Caco-2 (cell line): Measurements from ENCODE around the gene KRTAP5-4. TPM values are rescaled to one million over a fixed set of nuclear protein-coding genes. Genes with fewer than 3 reads are reported as not detected.

ENCODE experiments used
- BruUV-seq: library from RNA; stranded (reverse); fragments of 400-500 nt; replicated peaks from 2 replicates; lab custom pipeline; 2021; lab: Mats Ljungman, UMichigan
- CTCF ChIA-PET: fragments of 300-600 bp; sonication (Branson Sonifier 250); formaldehyde crosslinking; loops from one replicate; lab custom pipeline; 2022; ENCODE audit warnings: antibody characterized with exemption; lab: Charles Lee
- POLR2A ChIA-PET: fragments of 300-600 bp; sonication (Branson Sonifier 250); formaldehyde crosslinking; loops from one replicate; lab custom pipeline; 2022; ENCODE audit warnings: antibody characterized with exemption; lab: Charles Lee
- DNase-seq, 2 experiments: peaks; one replicate each; pipeline versions ENCODE4 v3.0.0 to v3.0.0-alpha.2; 2020 to 2022
- H3K27me3 ChIP-seq: replicated peaks from 2 replicates; pipeline ENCODE4 v1.6.0; 2011; ENCODE audit warnings: low read length; ENCODE audit not compliant: control insufficient read depth, insufficient read depth
- H3K36me3 ChIP-seq: 2 replicates; pipeline ENCODE4 v1.5.1; 2011; ENCODE audit warnings: low read length; ENCODE audit not compliant: control insufficient read depth, insufficient read depth
- H3K4me1 ChIP-seq: fragments of 250-450 bp; sonication (Bioruptor Pico); 2 replicates; pipeline ENCODE4 v1.5.1; 2020; ENCODE audit warnings: mild to moderate bottlenecking
- H3K4me3 ChIP-seq: 2 replicates; pipeline ENCODE4 v1.5.1; 2011; ENCODE audit warnings: low read depth, mild to moderate bottlenecking, control low read depth, low read length
- H3K9me3 ChIP-seq: fragments of 250-450 bp; sonication (Bioruptor Pico); 2 replicates; pipeline ENCODE4 v1.5.1; 2020; ENCODE audit warnings: mild to moderate bottlenecking, moderate library complexity
- H3K27ac Mint-ChIP-seq: one replicate; pipeline ENCODE4 v1.8.0; 2022; ENCODE audit warnings: mixed read lengths; ENCODE audit not compliant: unreplicated experiment
- H3K27me3 Mint-ChIP-seq: one replicate; pipeline ENCODE4 v1.8.0; 2022; ENCODE audit warnings: mixed read lengths; ENCODE audit not compliant: insufficient read depth, unreplicated experiment
- H3K36me3 Mint-ChIP-seq: one replicate; pipeline ENCODE4 v1.8.0; 2022; ENCODE audit warnings: mild to moderate bottlenecking, mixed read lengths; ENCODE audit not compliant: insufficient read depth, unreplicated experiment
- H3K4me1 Mint-ChIP-seq: one replicate; pipeline ENCODE4 v1.8.0; 2022; ENCODE audit warnings: low read depth, mixed read lengths; ENCODE audit not compliant: unreplicated experiment
- H3K4me3 Mint-ChIP-seq: one replicate; pipeline ENCODE4 v1.8.0; 2022; ENCODE audit warnings: mild to moderate bottlenecking, moderate library complexity, mixed read lengths; ENCODE audit not compliant: unreplicated experiment
- H3K9me3 Mint-ChIP-seq: one replicate; pipeline ENCODE4 v1.8.0; 2022; ENCODE audit warnings: mixed read lengths; ENCODE audit not compliant: unreplicated experiment
- intact Hi-C: fragments of 100-400 bp; cut with micrococcal nuclease; formaldehyde crosslinking; loops from one replicate; pipeline ENCODE4 v1.10.0; 2022; ENCODE audit not compliant: unreplicated experiment
- total RNA-seq: library from RNA; stranded (reverse); gene quantifications from 2 replicates; pipeline ENCODE4 v1.2.3, GENCODE V29; 2022
- TF ChIP-seq, protein P1 (sequence below), 2 experiments: fragments of 200-600 bp in 1 of 2; IDR thresholded peaks; 1 replicate in 1 of 2; 2 replicates in 1 of 2; pipeline versions ENCODE4 v1.5.1 to v1.8.0; 2011 to 2022; ENCODE audit warnings: antibody characterized with exemption in 1 of 2, control low read depth in 1 of 2, inconsistent platforms in 1 of 2, low read depth in 1 of 2, low read length in 1 of 2, mild to moderate bottlenecking in 1 of 2, moderate library complexity in 1 of 2; ENCODE audit not compliant: insufficient read depth in 1 of 2, severe bottlenecking in 1 of 2, unreplicated experiment in 1 of 2

The KRTAP5-4 gene
- total RNA-seq, 1 experiment from 2014 or later: not detected

DNA sequence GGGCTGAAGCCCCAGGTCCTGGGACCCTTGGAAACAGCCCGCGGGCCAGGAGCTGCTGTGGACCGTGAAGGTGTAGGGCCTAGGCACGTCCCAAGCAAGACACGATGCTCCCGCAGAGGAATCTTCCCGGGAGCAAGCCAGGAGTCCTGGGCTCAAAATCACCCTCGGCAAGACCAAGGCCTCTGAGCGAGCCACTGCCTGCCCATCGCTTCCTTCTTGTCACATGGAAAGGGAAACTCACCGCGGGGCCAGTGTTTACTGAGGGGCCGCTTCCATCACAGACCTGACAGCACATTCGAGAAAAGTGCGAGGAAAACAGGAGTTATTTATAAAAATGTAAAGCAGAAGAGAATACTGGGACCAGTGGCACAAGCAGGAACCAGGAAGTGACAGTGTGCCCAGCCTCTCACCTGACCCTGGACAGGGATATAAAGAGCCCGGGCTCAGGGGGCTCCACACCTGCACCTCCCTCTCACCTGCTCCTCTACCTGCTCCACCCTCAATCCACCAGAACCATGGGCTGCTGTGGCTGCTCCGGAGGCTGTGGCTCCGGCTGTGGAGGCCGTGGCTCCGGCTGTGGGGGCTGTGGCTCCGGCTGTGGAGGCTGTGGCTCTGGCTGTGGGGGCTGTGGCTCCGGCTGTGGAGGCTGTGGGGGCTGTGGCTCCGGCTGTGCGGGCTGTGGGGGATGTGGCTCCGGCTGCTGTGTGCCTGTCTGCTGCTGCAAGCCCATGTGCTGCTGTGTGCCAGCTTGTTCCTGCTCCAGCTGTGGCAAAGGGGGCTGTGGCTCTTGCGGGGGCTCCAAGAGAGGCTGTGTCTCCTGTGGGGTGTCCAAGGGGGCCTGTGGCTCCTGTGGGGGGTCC is 7.6 kb upstream of the KRTAP5-4 start, which contains the start of gene KRTAP5-5:
KRTAP5-5 (plus strand) TSS at position 450 of the 860 bp plus-strand sequence; CDS start at position 516, 66 bp downstream.
- TF ChIP-seq, protein P1, sequence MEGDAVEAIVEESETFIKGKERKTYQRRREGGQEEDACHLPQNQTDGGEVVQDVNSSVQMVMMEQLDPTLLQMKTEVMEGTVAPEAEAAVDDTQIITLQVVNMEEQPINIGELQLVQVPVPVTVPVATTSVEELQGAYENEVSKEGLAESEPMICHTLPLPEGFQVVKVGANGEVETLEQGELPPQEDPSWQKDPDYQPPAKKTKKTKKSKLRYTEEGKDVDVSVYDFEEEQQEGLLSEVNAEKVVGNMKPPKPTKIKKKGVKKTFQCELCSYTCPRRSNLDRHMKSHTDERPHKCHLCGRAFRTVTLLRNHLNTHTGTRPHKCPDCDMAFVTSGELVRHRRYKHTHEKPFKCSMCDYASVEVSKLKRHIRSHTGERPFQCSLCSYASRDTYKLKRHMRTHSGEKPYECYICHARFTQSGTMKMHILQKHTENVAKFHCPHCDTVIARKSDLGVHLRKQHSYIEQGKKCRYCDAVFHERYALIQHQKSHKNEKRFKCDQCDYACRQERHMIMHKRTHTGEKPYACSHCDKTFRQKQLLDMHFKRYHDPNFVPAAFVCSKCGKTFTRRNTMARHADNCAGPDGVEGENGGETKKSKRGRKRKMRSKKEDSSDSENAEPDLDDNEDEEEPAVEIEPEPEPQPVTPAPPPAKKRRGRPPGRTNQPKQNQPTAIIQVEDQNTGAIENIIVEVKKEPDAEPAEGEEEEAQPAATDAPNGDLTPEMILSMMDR (IDR thresholded peaks at IDR 0.05; ENCODE audit: insufficient read depth in 1 of 2, low read depth in 1 of 2, low read length in 1 of 2, severe bottlenecking in 1 of 2, unreplicated experiment in 1 of 2): no peak
- Histone ChIP-seq H3K4me3 (no peak within 1 kb of the TSS), H3K4me1 (no peaks in the 10 kb centered on the region), H3K9me3 (no peaks in the 10 kb centered on the region), H3K27me3 (peaks cover 1% of the 10 kb centered on the region; the same call in 1 of the 2 replicates), H3K36me3 (no peaks in the 10 kb centered on the region)
- Mint-ChIP-seq H3K27me3 (peaks cover 25% of the 10 kb centered on the region), H3K4me3 (no peak within 1 kb of the TSS), H3K4me1 (no peaks in the 10 kb centered on the region), H3K36me3 (no peaks in the 10 kb centered on the region), H3K9me3 (no peaks in the 10 kb centered on the region), H3K27ac (no peak within 1 kb of the TSS)
- POLR2A ChIA-PET: no interaction called here
- no peak for DNase-seq
- intact Hi-C loops: loop anchor here (2.0 kb wide), 1 partner anchor 35 kb away; no protein-coding TSS in a partner anchor
- no TSS peak for BruUV-seq
- CTCF ChIA-PET: interaction anchor here (1.1 to 1.6 kb wide), 2 partner anchors 11 to 24 kb away, joined by 4 to 8 read pairs; no protein-coding TSS in a partner anchor

DNA sequence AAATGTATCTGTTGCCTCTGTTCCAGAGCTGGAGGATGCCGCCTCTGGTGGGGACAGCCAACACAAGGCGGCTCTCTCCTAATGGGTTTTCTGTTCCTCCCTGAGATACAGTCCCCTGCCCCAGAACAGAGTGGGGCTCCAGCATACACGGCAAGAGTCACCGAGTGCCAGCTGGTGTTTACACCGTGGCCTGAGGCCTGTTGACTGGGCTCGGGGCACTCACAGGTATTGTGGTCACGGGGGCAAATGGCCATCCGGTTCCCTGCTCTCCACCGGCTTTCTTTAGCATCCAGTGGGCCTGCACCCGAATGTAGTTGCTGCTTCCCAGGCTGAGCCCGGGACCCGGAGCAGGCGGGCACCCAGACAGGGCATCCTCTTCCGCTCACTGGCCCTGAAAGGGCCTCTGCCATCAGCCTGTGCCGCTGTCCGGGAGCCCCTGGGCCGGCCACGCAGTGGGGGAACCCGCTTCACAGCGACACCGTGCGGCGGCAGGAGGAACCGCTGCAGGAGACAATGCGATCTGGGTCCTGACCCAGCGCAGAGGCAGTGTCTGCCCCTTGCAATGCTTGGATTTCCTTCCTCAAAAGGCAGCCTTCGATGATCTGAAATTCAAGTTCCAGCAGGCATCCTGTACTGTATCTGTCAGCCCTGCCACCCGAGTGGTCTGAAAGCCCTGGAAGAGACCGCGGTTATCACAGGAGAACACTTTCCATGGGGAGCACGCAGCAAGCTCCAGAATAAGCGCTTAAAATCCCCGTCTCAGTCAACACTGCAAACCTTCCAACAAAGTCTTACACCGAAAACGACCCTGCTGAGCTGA is 6.8 kb upstream of the KRTAP5-4 start:
- intact Hi-C loops: no loop called here
- DNase-seq: peak in 1 of 2 experiments; percentile 57
- BruUV-seq: no TSS peak
- H3K4me3 Mint-ChIP-seq: no peak overlapping the region
- CTCF ChIA-PET: interaction anchor here (0.8 kb wide), 1 partner anchor 522 kb away, joined by 3 read pairs; no protein-coding TSS in a partner anchor
- H3K4me3 ChIP-seq: no peak overlapping the region
- no peaks in the 10 kb centered on the region for H3K36me3 ChIP-seq
- no peaks in the 10 kb centered on the region for H3K9me3 Mint-ChIP-seq
- no peaks in the 10 kb centered on the region for H3K9me3 ChIP-seq
- TF ChIP-seq, protein P1 (IDR thresholded peaks at IDR 0.05; ENCODE audit: insufficient read depth in 1 of 2, low read depth in 1 of 2, low read length in 1 of 2, severe bottlenecking in 1 of 2, unreplicated experiment in 1 of 2): peak; percentile 58 to 84
- no peaks in the 10 kb centered on the region for H3K4me1 ChIP-seq
- no peaks in the 10 kb centered on the region for H3K36me3 Mint-ChIP-seq
- POLR2A ChIA-PET: no interaction called here
- H3K27me3 ChIP-seq: peaks cover 1% of the 10 kb centered on the region; the same call in 1 of the 2 replicates
- no peak overlapping the region for H3K27ac Mint-ChIP-seq
- H3K4me1 Mint-ChIP-seq: no peaks in the 10 kb centered on the region
- H3K27me3 Mint-ChIP-seq: peaks cover 21% of the 10 kb centered on the region

GRCh38 chr11:1625541-1625940 is 3.6 kb upstream of the KRTAP5-4 start:
- Histone ChIP-seq H3K4me1 (no peaks in the 10 kb centered on the region), H3K36me3 (no peaks in the 10 kb centered on the region), H3K9me3 (no peaks in the 10 kb centered on the region), H3K27me3 (no peaks in the 10 kb centered on the region; the same call in 1 of the 2 replicates), H3K4me3 (no peak overlapping the region)
- ChIA-PET POLR2A (no interaction called here), CTCF (no interaction called here)
- no peak for DNase-seq
- H3K9me3 Mint-ChIP-seq: no peaks in the 10 kb centered on the region
- H3K36me3 Mint-ChIP-seq: no peaks in the 10 kb centered on the region
- TF ChIP-seq, protein P1 (IDR thresholded peaks at IDR 0.05; ENCODE audit: insufficient read depth in 1 of 2, low read depth in 1 of 2, low read length in 1 of 2, severe bottlenecking in 1 of 2, unreplicated experiment in 1 of 2): no peak
- peaks cover 10% of the 10 kb centered on the region for H3K27me3 Mint-ChIP-seq
- no TSS peak for BruUV-seq
- H3K4me1 Mint-ChIP-seq: peaks cover 5% of the 10 kb centered on the region
- intact Hi-C loops: no loop called here
- H3K27ac Mint-ChIP-seq: no peak overlapping the region
- no peak overlapping the region for H3K4me3 Mint-ChIP-seq
